GM23338 (cell line): ENCODE measurements around the gene WWOX. TPM values are rescaled to one million over a fixed set of nuclear protein-coding genes. Genes with fewer than 3 reads are reported as not detected.

Experiments used
- ATAC-seq: fragments of 200-7000 bp; cut with Tn5 transposase; 3 replicates; pipeline ENCODE4 v1.9.1; 2020
- DNase-seq: peaks from one replicate; pipeline ENCODE4 v3.0.0-alpha.2; 2015; ENCODE audit warnings: low spot score
- H2AFZ ChIP-seq: fragments of 200-600 bp; sonication (generic); 2 replicates; pipeline ENCODE4 v1.8.0; 2016; ENCODE audit warnings: antibody characterized with exemption, mild to moderate bottlenecking, moderate library complexity
- H3F3A ChIP-seq: fragments of 200-600 bp; sonication (generic); replicated peaks from 2 replicates; pipeline ENCODE4 v1.8.0; 2017; ENCODE audit warnings: antibody characterized with exemption, mixed run types, low read depth
- H3K27ac ChIP-seq: fragments of 200-600 bp; sonication (generic); 2 replicates; pipeline ENCODE4 v1.6.1; 2016; ENCODE audit warnings: low read depth
- H3K27me3 ChIP-seq: fragments of 200-600 bp; sonication (generic); 2 replicates; pipeline ENCODE4 v1.8.0; 2016; ENCODE audit warnings: mild to moderate bottlenecking, mixed run types, moderate library complexity; ENCODE audit not compliant: insufficient read depth
- H3K36me3 ChIP-seq: fragments of 200-600 bp; sonication (generic); 2 replicates; pipeline ENCODE4 v1.8.0; 2016; ENCODE audit warnings: mild to moderate bottlenecking; ENCODE audit not compliant: insufficient read depth
- H3K4me1 ChIP-seq: fragments of 200-600 bp; sonication (generic); 2 replicates; pipeline ENCODE4 v1.8.0; 2016; ENCODE audit warnings: mild to moderate bottlenecking, moderate library complexity; ENCODE audit not compliant: insufficient read depth
- H3K4me2 ChIP-seq: fragments of 200-600 bp; sonication (generic); 2 replicates; pipeline ENCODE4 v1.7.1; 2017; ENCODE audit warnings: mixed run types
- H3K4me3 ChIP-seq: fragments of 200-600 bp; sonication (generic); 2 replicates; pipeline ENCODE4 v1.6.1; 2016; ENCODE audit warnings: mixed run types
- H3K79me2 ChIP-seq: fragments of 200-600 bp; sonication (generic); replicated peaks from 2 replicates; pipeline ENCODE4 v1.8.0; 2017; ENCODE audit warnings: mild to moderate bottlenecking; ENCODE audit not compliant: insufficient read depth
- H3K9me2 ChIP-seq: fragments of 200-600 bp; sonication (generic); 2 replicates; pipeline ENCODE4 v1.8.0; 2017; ENCODE audit not compliant: insufficient read depth
- H4K20me1 ChIP-seq: fragments of 200-600 bp; sonication (generic); replicated peaks from 2 replicates; pipeline ENCODE4 v1.8.0; 2017; ENCODE audit warnings: mild to moderate bottlenecking; ENCODE audit not compliant: insufficient read depth
- H3K27ac Mint-ChIP-seq: 2 replicates; pipeline ENCODE4 v1.8.0; 2020; ENCODE audit warnings: inconsistent platforms, mild to moderate bottlenecking, moderate library complexity, mixed read lengths
- H3K27me3 Mint-ChIP-seq: 3 replicates; pipeline ENCODE4 v1.8.0; 2022; ENCODE audit warnings: low read depth, mild to moderate bottlenecking, moderate library complexity, mixed read lengths, inconsistent platforms; ENCODE audit not compliant: insufficient read depth, poor library complexity
- H3K36me3 Mint-ChIP-seq: 3 replicates; pipeline ENCODE4 v1.8.0; 2021; ENCODE audit warnings: low read depth, mild to moderate bottlenecking, inconsistent platforms, moderate library complexity, mixed read lengths
- H3K4me1 Mint-ChIP-seq: 3 replicates; pipeline ENCODE4 v1.8.0; 2020; ENCODE audit warnings: mild to moderate bottlenecking, inconsistent platforms, mixed read lengths
- H3K4me3 Mint-ChIP-seq: 3 replicates; pipeline ENCODE4 v1.8.0; 2021; ENCODE audit warnings: moderate library complexity, mild to moderate bottlenecking, inconsistent platforms, mixed read lengths
- H3K9me3 Mint-ChIP-seq: 3 replicates; pipeline ENCODE4 v1.8.0; 2020; ENCODE audit warnings: moderate library complexity, mild to moderate bottlenecking, inconsistent platforms, mixed read lengths
- EZH2 ChIP-seq: fragments of 200-600 bp; sonication (generic); IDR thresholded peaks from one replicate; pipeline ENCODE4 v1.8.0; 2017; ENCODE audit warnings: antibody characterized with exemption, mild to moderate bottlenecking, low read depth; ENCODE audit not compliant: unreplicated experiment
- EZH2phosphoT487 ChIP-seq: fragments of 200-600 bp; sonication (generic); IDR thresholded peaks from one replicate; pipeline ENCODE4 v1.8.1; 2018; ENCODE audit warnings: antibody characterized with exemption; ENCODE audit not compliant: unreplicated experiment
- JUNB ChIP-seq: IDR thresholded peaks from one replicate; pipeline ENCODE4 v1.6.1; 2016; ENCODE audit warnings: antibody characterized with exemption; ENCODE audit not compliant: unreplicated experiment
- NANOG ChIP-seq: IDR thresholded peaks from 2 replicates; pipeline ENCODE4 v1.6.1; 2016; ENCODE audit warnings: antibody characterized with exemption, borderline replicate concordance
- STAT1 ChIP-seq: IDR thresholded peaks from one replicate; pipeline ENCODE4 v1.6.1; 2016; ENCODE audit warnings: antibody characterized with exemption; ENCODE audit not compliant: unreplicated experiment
- ZNF331 ChIP-seq: fragments of 250-450 bp; sonication (Bioruptor Pico); IDR thresholded peaks from 2 replicates; pipeline ENCODE4 v1.5.0; 2020; ENCODE audit warnings: low read depth, mild to moderate bottlenecking, moderate library complexity
- polyA plus RNA-seq: library from polyadenylated mRNA; unstranded; fragments of >200 nt; fragmentation: Nextera tagmentation; extraction: Ambion mirVana; gene quantifications from 2 replicates; pipeline ENCODE4 v1.2.1, GENCODE V29; 2016
- total RNA-seq: library from RNA; depleted of rRNA; stranded (reverse); fragments of >200 nt; shearing (Covaris generic); gene quantifications from 2 replicates; pipeline ENCODE4 v1.2.3, GENCODE V29; 2014
- TF ChIP-seq, protein P1 (sequence below), 2 experiments: fragments of 200-600 bp in 1 of 2; sonication (generic) in 1 of 2; conservative IDR thresholded peaks; 2 replicates each; pipeline versions ENCODE4 v1.5.1 to v1.6.1; 2016 to 2017; ENCODE audit warnings: antibody characterized with exemption in 2 of 2, low read depth in 2 of 2, mild to moderate bottlenecking in 2 of 2, moderate library complexity in 1 of 2
- TF ChIP-seq, protein P2 (sequence below): fragments of 250-450 bp; sonication (Bioruptor Pico); IDR thresholded peaks from 2 replicates; pipeline ENCODE4 v1.5.0; 2020; ENCODE audit warnings: mild to moderate bottlenecking, moderate library complexity

The WWOX gene
- total and polyA plus RNA-seq, 2 experiments from 2014 or later = 10.0 to 19.3 TPM

DNA sequence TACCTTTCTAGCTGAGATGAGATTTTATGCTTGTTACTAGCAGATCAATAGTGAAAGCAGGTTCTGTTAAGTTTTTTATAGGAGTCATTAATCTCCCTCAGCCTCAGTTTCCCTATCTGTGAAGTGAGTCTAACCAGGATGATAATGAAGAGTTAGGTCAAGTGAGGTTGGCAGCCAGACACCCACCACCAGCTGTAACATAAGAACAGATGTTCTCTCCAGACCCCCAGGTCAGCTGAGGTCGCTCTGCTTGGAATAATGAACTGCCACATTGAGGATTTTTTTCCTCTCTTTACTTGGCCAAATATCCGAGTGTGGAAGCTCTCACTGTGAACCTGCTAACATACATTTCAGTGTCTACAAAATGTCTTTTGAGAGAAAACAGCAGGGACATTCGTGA is 389.6 kb downstream of the WWOX start:
- no peaks in the 10 kb centered on the region for H3K9me3 Mint-ChIP-seq
- H3K27ac Mint-ChIP-seq = no peak overlapping the region

DNA sequence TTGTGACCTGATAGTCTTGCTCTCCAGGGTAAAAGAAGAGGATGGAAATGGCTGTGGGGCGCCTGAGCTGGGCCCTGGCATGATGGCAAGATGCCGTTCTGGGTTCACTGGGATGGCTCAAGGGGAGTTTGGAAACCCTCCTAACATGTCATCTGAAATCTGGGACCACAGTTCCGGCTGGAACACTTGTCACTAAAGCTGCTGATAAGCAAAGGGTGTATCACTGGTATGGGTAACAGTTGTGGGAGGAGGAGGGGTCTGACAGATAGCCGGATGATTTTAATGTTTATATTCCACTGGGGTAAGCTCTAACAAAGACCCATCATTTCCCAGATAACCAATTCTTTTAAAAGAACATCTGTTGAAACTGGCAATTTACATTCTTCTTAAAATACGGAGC is 390.2 kb downstream of the WWOX start:
- H4K20me1 ChIP-seq = no peaks in the 10 kb centered on the region
- no peak overlapping the region for H3K27ac ChIP-seq
- Mint-ChIP-seq H3K4me1 (peaks cover 12% of the 10 kb centered on the region), H3K4me3 (no peak overlapping the region), H3K36me3 (no peaks in the 10 kb centered on the region), H3K27me3 (peaks cover 7% of the 10 kb centered on the region), H3K27ac (no peak overlapping the region), H3K9me3 (no peaks in the 10 kb centered on the region)
- ATAC-seq (no peak), DNase-seq (no peak)
- H3K4me2 ChIP-seq = no peak overlapping the region
- TF ChIP-seq EZH2phosphoT487 = no peak
- no peak for TF ChIP-seq STAT1
- TF ChIP-seq JUNB = no peak
- TF ChIP-seq EZH2 = no peak
- TF ChIP-seq ZNF331 (CRISPR knock-in tag) = no peak
- 0 out of 2 replicates have a peak, but pooled peaks cover 5% of the 10 kb centered on the region for H3K9me2 ChIP-seq
- no peaks in the 10 kb centered on the region for H3F3A ChIP-seq
- no peaks in the 10 kb centered on the region for H3K79me2 ChIP-seq
- H2AFZ ChIP-seq = no peak overlapping the region
- no peaks in the 10 kb centered on the region for H3K4me1 ChIP-seq
- no peaks in the 10 kb centered on the region for H3K36me3 ChIP-seq
- H3K4me3 ChIP-seq = no peak overlapping the region
- H3K27me3 ChIP-seq = no peaks in the 10 kb centered on the region

More for the DNA sequence above, 389.6 kb downstream of the WWOX start:
- no peak for DNase-seq
- TF ChIP-seq STAT1 = no peak
- H3K27me3 Mint-ChIP-seq = peaks cover 7% of the 10 kb centered on the region
- no peaks in the 10 kb centered on the region for H4K20me1 ChIP-seq
- peaks cover 6% of the 10 kb centered on the region for H3K4me1 Mint-ChIP-seq
- no peaks in the 10 kb centered on the region for H3F3A ChIP-seq
- no peak overlapping the region for H2AFZ ChIP-seq
- no peak overlapping the region for H3K4me2 ChIP-seq
- H3K4me1 ChIP-seq = no peaks in the 10 kb centered on the region
- no peak overlapping the region for H3K4me3 Mint-ChIP-seq
- H3K4me3 ChIP-seq = no peak overlapping the region
- H3K27ac ChIP-seq = no peak overlapping the region
- no peaks in the 10 kb centered on the region for H3K36me3 Mint-ChIP-seq
- H3K27me3 ChIP-seq = no peaks in the 10 kb centered on the region
- H3K9me2 ChIP-seq = 0 out of 2 replicates have a peak, but pooled peaks cover 5% of the 10 kb centered on the region
- H3K79me2 ChIP-seq = no peaks in the 10 kb centered on the region
- no peaks in the 10 kb centered on the region for H3K36me3 ChIP-seq
- ATAC-seq = no peak

DNA sequence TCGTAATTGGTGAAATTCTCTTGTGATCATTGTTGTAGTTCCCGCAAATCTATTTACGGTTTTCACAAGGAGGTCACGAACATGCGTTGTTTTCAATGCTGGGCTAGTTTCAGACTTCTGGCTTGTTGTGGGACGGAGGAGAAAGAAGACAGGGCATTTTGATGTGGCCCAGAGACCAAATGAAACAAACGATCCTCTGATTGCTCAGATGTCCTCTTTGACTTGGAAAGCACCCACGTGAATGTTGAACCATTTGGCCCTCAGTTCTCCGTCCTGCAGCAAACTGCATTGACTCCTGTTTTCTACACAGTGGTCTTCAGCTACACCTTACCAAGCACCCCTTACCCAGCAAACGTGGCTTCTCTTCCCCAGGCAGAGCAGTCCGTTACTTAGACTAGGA is 391.0 kb downstream of the WWOX start:
- ATAC-seq = no peak
- 0 out of 2 replicates have a peak, but pooled peaks cover 5% of the 10 kb centered on the region for H3K9me2 ChIP-seq
- H3K79me2 ChIP-seq = no peaks in the 10 kb centered on the region
- H3K4me3 Mint-ChIP-seq = no peak overlapping the region
- no peak overlapping the region for H2AFZ ChIP-seq
- peaks cover 7% of the 10 kb centered on the region for H3K27me3 Mint-ChIP-seq
- H3K27ac ChIP-seq = no peak overlapping the region
- no peaks in the 10 kb centered on the region for H3F3A ChIP-seq
- no peaks in the 10 kb centered on the region for H4K20me1 ChIP-seq
- H3K4me2 ChIP-seq = no peak overlapping the region
- no peak overlapping the region for H3K4me3 ChIP-seq
- H3K9me3 Mint-ChIP-seq = no peaks in the 10 kb centered on the region
- H3K27ac Mint-ChIP-seq = no peak overlapping the region
- H3K4me1 Mint-ChIP-seq = peaks cover 12% of the 10 kb centered on the region
- H3K36me3 ChIP-seq = no peaks in the 10 kb centered on the region
- H3K36me3 Mint-ChIP-seq = no peaks in the 10 kb centered on the region
- no peak for DNase-seq
- H3K27me3 ChIP-seq = no peaks in the 10 kb centered on the region
- no peaks in the 10 kb centered on the region for H3K4me1 ChIP-seq
- TF ChIP-seq EZH2 (no peak), ZNF331 (CRISPR knock-in tag) (no peak), JUNB (no peak), NANOG (no peak)
- TF ChIP-seq, protein P1, sequence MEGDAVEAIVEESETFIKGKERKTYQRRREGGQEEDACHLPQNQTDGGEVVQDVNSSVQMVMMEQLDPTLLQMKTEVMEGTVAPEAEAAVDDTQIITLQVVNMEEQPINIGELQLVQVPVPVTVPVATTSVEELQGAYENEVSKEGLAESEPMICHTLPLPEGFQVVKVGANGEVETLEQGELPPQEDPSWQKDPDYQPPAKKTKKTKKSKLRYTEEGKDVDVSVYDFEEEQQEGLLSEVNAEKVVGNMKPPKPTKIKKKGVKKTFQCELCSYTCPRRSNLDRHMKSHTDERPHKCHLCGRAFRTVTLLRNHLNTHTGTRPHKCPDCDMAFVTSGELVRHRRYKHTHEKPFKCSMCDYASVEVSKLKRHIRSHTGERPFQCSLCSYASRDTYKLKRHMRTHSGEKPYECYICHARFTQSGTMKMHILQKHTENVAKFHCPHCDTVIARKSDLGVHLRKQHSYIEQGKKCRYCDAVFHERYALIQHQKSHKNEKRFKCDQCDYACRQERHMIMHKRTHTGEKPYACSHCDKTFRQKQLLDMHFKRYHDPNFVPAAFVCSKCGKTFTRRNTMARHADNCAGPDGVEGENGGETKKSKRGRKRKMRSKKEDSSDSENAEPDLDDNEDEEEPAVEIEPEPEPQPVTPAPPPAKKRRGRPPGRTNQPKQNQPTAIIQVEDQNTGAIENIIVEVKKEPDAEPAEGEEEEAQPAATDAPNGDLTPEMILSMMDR (conservative IDR thresholded peaks at IDR 0.05; ENCODE audit: low read depth in 2 of 2) = no peak
- TF ChIP-seq, protein P2, sequence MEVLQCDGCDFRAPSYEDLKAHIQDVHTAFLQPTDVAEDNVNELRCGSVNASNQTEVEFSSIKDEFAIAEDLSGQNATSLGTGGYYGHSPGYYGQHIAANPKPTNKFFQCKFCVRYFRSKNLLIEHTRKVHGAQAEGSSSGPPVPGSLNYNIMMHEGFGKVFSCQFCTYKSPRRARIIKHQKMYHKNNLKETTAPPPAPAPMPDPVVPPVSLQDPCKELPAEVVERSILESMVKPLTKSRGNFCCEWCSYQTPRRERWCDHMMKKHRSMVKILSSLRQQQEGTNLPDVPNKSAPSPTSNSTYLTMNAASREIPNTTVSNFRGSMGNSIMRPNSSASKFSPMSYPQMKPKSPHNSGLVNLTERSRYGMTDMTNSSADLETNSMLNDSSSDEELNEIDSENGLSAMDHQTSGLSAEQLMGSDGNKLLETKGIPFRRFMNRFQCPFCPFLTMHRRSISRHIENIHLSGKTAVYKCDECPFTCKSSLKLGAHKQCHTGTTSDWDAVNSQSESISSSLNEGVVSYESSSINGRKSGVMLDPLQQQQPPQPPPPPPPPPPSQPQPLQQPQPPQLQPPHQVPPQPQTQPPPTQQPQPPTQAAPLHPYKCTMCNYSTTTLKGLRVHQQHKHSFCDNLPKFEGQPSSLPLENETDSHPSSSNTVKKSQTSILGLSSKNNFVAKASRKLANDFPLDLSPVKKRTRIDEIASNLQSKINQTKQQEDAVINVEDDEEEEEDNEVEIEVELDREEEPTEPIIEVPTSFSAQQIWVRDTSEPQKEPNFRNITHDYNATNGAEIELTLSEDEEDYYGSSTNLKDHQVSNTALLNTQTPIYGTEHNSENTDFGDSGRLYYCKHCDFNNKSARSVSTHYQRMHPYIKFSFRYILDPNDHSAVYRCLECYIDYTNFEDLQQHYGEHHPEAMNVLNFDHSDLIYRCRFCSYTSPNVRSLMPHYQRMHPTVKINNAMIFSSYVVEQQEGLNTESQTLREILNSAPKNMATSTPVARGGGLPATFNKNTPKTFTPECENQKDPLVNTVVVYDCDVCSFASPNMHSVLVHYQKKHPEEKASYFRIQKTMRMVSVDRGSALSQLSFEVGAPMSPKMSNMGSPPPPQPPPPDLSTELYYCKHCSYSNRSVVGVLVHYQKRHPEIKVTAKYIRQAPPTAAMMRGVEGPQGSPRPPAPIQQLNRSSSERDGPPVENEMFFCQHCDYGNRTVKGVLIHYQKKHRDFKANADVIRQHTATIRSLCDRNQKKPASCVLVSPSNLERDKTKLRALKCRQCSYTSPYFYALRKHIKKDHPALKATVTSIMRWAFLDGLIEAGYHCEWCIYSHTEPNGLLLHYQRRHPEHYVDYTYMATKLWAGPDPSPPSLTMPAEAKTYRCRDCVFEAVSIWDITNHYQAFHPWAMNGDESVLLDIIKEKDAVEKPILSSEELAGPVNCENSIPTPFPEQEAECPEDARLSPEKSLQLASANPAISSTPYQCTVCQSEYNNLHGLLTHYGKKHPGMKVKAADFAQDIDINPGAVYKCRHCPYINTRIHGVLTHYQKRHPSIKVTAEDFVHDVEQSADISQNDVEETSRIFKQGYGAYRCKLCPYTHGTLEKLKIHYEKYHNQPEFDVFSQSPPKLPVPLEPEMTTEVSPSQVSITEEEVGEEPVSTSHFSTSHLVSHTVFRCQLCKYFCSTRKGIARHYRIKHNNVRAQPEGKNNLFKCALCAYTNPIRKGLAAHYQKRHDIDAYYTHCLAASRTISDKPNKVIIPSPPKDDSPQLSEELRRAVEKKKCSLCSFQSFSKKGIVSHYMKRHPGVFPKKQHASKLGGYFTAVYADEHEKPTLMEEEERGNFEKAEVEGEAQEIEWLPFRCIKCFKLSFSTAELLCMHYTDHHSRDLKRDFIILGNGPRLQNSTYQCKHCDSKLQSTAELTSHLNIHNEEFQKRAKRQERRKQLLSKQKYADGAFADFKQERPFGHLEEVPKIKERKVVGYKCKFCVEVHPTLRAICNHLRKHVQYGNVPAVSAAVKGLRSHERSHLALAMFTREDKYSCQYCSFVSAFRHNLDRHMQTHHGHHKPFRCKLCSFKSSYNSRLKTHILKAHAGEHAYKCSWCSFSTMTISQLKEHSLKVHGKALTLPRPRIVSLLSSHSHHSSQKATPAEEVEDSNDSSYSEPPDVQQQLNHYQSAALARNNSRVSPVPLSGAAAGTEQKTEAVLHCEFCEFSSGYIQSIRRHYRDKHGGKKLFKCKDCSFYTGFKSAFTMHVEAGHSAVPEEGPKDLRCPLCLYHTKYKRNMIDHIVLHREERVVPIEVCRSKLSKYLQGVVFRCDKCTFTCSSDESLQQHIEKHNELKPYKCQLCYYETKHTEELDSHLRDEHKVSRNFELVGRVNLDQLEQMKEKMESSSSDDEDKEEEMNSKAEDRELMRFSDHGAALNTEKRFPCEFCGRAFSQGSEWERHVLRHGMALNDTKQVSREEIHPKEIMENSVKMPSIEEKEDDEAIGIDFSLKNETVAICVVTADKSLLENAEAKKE (CRISPR knock-in tag) = no peak
